NCI-H2171 (cell line): ENCODE data around the gene DDX11.
"Not testable (repeated sequence)": the region's sequence is repeated elsewhere in the genome, so short reads cannot be mapped to it uniquely, and the experiment has no call there.

Source experiments
- DNase-seq: peaks from one replicate; lab custom pipeline; 2025; lab: John Stamatoyannopoulos, UW

The DDX11 gene

GRCh38 chr12:31099434-31099833, 25.8 kb downstream of the DDX11 start:
- DNase-seq, result not testable (repeated sequence)

- not testable (repeated sequence) for DNase-seq
Observed at GRCh38 chr12:31100503-31101208, 27.0 kb downstream of the DDX11 start.

GRCh38 chr12:31102125-31102524, 28.5 kb downstream of the DDX11 start:
- DNase-seq, result not testable (repeated sequence)

GRCh38 chr12:31102596-31102995, 28.9 kb downstream of the DDX11 start:
- DNase-seq, result not testable (repeated sequence)

- peak; percentile 31 for DNase-seq
Observed at GRCh38 chr12:31103561-31103975, 29.9 kb downstream of the DDX11 start.

- not testable (repeated sequence) for DNase-seq
Observed at GRCh38 chr12:31104220-31104619, 30.6 kb downstream of the DDX11 start.

- not testable (repeated sequence) for DNase-seq
Observed at GRCh38 chr12:31104773-31105172, 31.1 kb downstream of the DDX11 start.

- DNase-seq, result no peak
Observed at GRCh38 chr12:31105668-31106067, 32.0 kb downstream of the DDX11 start.

- DNase-seq, result peak; percentile 80
Observed at GRCh38 chr12:31106101-31106803, 32.6 kb downstream of the DDX11 start.

- DNase-seq, result not testable (repeated sequence)
Observed at GRCh38 chr12:31109773-31110172, 36.1 kb downstream of the DDX11 start.

GRCh38 chr12:31110263-31110662, 36.6 kb downstream of the DDX11 start:
- not testable (repeated sequence) for DNase-seq

GRCh38 chr12:31115092-31115601, 41.5 kb downstream of the DDX11 start:
- not testable (repeated sequence) for DNase-seq

GRCh38 chr12:31116846-31117202, 43.2 kb downstream of the DDX11 start:
- not testable (repeated sequence) for DNase-seq

- DNase-seq, result peak; percentile 66
Observed at GRCh38 chr12:31117203-31118011, 43.7 kb downstream of the DDX11 start.

- peak; percentile 88 for DNase-seq
Observed at GRCh38 chr12:31118347-31119191, 44.9 kb downstream of the DDX11 start.

GRCh38 chr12:31119192-31119802, 45.6 kb downstream of the DDX11 start:
- DNase-seq, result peak; percentile 76

GRCh38 chr12:31119803-31120211, 46.1 kb downstream of the DDX11 start:
- no peak for DNase-seq

GRCh38 chr12:31120392-31121008, 46.8 kb downstream of the DDX11 start:
- no peak for DNase-seq

- not testable (repeated sequence) for DNase-seq
Observed at GRCh38 chr12:31121022-31121728, 47.5 kb downstream of the DDX11 start.

GRCh38 chr12:31122481-31122880, 48.8 kb downstream of the DDX11 start:
- DNase-seq, result no peak
